MCF 10A (cell line): Measurements from ENCODE around the gene FOXL1. TPM values are rescaled to one million over a fixed set of nuclear protein-coding genes. Genes with fewer than 3 reads are reported as not detected.

ENCODE experiments used
- BruUV-seq: library from RNA; stranded (reverse); fragments of 400-500 nt; replicated peaks from 2 replicates; lab custom pipeline; 2021; lab: Mats Ljungman, UMichigan
- CTCF ChIA-PET: fragments of 300-600 bp; sonication (Branson Sonifier 250); formaldehyde crosslinking; extraction: SDS; loops from one replicate; lab custom pipeline; 2021; ENCODE audit warnings: antibody characterized with exemption, inconsistent platforms; lab: Yijun Ruan, JAX
- POLR2A ChIA-PET: fragments of 300-600, 350-650 bp; sonication (Branson Sonifier 250); formaldehyde crosslinking; extraction: SDS; loops from one replicate; lab custom pipeline; 2020; ENCODE audit warnings: antibody characterized with exemption, inconsistent platforms; lab: Yijun Ruan, JAX
- DNase-seq: peaks from one replicate; pipeline ENCODE4 v3.0.0-alpha.2; 2018; ENCODE audit not compliant: unreplicated experiment
- H3K27ac Mint-ChIP-seq: one replicate; pipeline ENCODE4 v1.8.0; 2022; ENCODE audit warnings: mild to moderate bottlenecking, low read depth, mixed read lengths; ENCODE audit not compliant: unreplicated experiment
- H3K27me3 Mint-ChIP-seq: one replicate; pipeline ENCODE4 v1.8.0; 2022; ENCODE audit warnings: mixed read lengths; ENCODE audit not compliant: insufficient read depth, unreplicated experiment
- H3K36me3 Mint-ChIP-seq: one replicate; pipeline ENCODE4 v1.8.0; 2022; ENCODE audit warnings: mild to moderate bottlenecking, moderate library complexity, mixed read lengths; ENCODE audit not compliant: insufficient read depth, unreplicated experiment
- H3K4me1 Mint-ChIP-seq: one replicate; pipeline ENCODE4 v1.8.0; 2022; ENCODE audit warnings: mixed read lengths; ENCODE audit not compliant: insufficient read depth, unreplicated experiment
- H3K4me3 Mint-ChIP-seq: one replicate; pipeline ENCODE4 v1.8.0; 2022; ENCODE audit warnings: mild to moderate bottlenecking, moderate library complexity, mixed read lengths; ENCODE audit not compliant: unreplicated experiment
- H3K9me3 Mint-ChIP-seq: one replicate; pipeline ENCODE4 v1.8.0; 2022; ENCODE audit warnings: mixed read lengths; ENCODE audit not compliant: unreplicated experiment
- CTCF ChIP-seq: fragments of 200-600 bp; IDR thresholded peaks from one replicate; pipeline ENCODE4 v1.8.0; 2022; ENCODE audit warnings: antibody characterized with exemption, mild to moderate bottlenecking; ENCODE audit not compliant: unreplicated experiment
- intact Hi-C: fragments of 100-400 bp; cut with micrococcal nuclease; formaldehyde crosslinking; loops from 2 replicates; pipeline ENCODE4 v1.14.1; 2022
- total RNA-seq: library from RNA; stranded (reverse); gene quantifications from 2 replicates; pipeline ENCODE4 v1.2.3, GENCODE V29; 2022

FOXL1 gene
- total RNA-seq, 1 experiment from 2014 or later = 4.9 TPM

- H3K36me3 Mint-ChIP-seq = no peaks in the 10 kb centered on the region
Measured at GRCh38 chr16:86622700-86623615, 44.6 kb downstream of the FOXL1 start.

GRCh38 chr16:86625029-86625428, 46.7 kb downstream of the FOXL1 start:
- no peak overlapping the region for H3K4me3 Mint-ChIP-seq
- BruUV-seq = no TSS peak

More at GRCh38 chr16:86622700-86623615, 44.6 kb downstream of the FOXL1 start:
- H3K27me3 Mint-ChIP-seq = no peaks in the 10 kb centered on the region
- H3K4me1 Mint-ChIP-seq = no peaks in the 10 kb centered on the region
- no TSS peak for BruUV-seq
- peaks cover 7% of the 10 kb centered on the region for H3K9me3 Mint-ChIP-seq
- DNase-seq = no peak
- no peak overlapping the region for H3K4me3 Mint-ChIP-seq
- H3K27ac Mint-ChIP-seq = no peak overlapping the region
- intact Hi-C loops = no loop called here
- ChIA-PET POLR2A (interaction anchor here (1.5 kb wide), 1 partner anchor 8 kb away, joined by 7 read pairs; no protein-coding TSS in a partner anchor), CTCF (interaction anchor here (0.5 to 0.7 kb wide), 3 partner anchors 152 to 1012 kb away, joined by 3 to 5 read pairs (median 4); no protein-coding TSS in a partner anchor)
- no peak for TF ChIP-seq CTCF

GRCh38 chr16:86625821-86626220, 47.5 kb downstream of the FOXL1 start:
- BruUV-seq = no TSS peak
- peaks cover 13% of the 10 kb centered on the region for H3K9me3 Mint-ChIP-seq
- H3K27me3 Mint-ChIP-seq = no peaks in the 10 kb centered on the region
- no peak overlapping the region for H3K4me3 Mint-ChIP-seq
- no peak for DNase-seq
- H3K27ac Mint-ChIP-seq = no peak overlapping the region
- H3K4me1 Mint-ChIP-seq = no peaks in the 10 kb centered on the region
- no peaks in the 10 kb centered on the region for H3K36me3 Mint-ChIP-seq
- TF ChIP-seq CTCF = no peak
- POLR2A ChIA-PET = interaction anchor here (0.6 kb wide), 1 partner anchor 779 kb away, joined by 4 read pairs; no protein-coding TSS in a partner anchor
- intact Hi-C loops = no loop called here
- CTCF ChIA-PET = no interaction called here

More at GRCh38 chr16:86625029-86625428, 46.7 kb downstream of the FOXL1 start:
- intact Hi-C loops = no loop called here
- DNase-seq = no peak
- no peaks in the 10 kb centered on the region for H3K4me1 Mint-ChIP-seq
- ChIA-PET CTCF (no interaction called here), POLR2A (no interaction called here)
- no peaks in the 10 kb centered on the region for H3K36me3 Mint-ChIP-seq
- H3K9me3 Mint-ChIP-seq = peaks cover 13% of the 10 kb centered on the region
- no peak for TF ChIP-seq CTCF
- no peaks in the 10 kb centered on the region for H3K27me3 Mint-ChIP-seq
- H3K27ac Mint-ChIP-seq = no peak overlapping the region

- Mint-ChIP-seq H3K4me3 (no peak overlapping the region), H3K27ac (no peak overlapping the region), H3K9me3 (peaks cover 12% of the 10 kb centered on the region), H3K27me3 (no peaks in the 10 kb centered on the region), H3K4me1 (peaks cover 3% of the 10 kb centered on the region), H3K36me3 (no peaks in the 10 kb centered on the region)
- TF ChIP-seq CTCF = no peak
- no peak for DNase-seq
- CTCF ChIA-PET = no interaction called here
- intact Hi-C loops = no loop called here
- POLR2A ChIA-PET = interaction anchor here (0.6 kb wide), 1 partner anchor 779 kb away, joined by 4 read pairs; no protein-coding TSS in a partner anchor
- no TSS peak for BruUV-seq
Measured at GRCh38 chr16:86626284-86626683, 47.9 kb downstream of the FOXL1 start.
